Testis (tissue), 3 donors: Measurements from ENCODE around the gene REC8. TPM values are rescaled to one million over a fixed set of nuclear protein-coding genes. Genes with fewer than 3 reads are reported as not detected.

Experiments used
- DNase-seq: peaks from one replicate; pipeline ENCODE4 v3.0.0-alpha.2; 2019
- H3K27ac ChIP-seq, 2 donors: fragments of 200-600 bp; sonication (generic); one replicate each; pipeline ENCODE4 v1.5.1; 2019
- H3K27me3 ChIP-seq: fragments of 200-600 bp; sonication (generic); one replicate; pipeline ENCODE4 v1.5.1; 2019
- H3K36me3 ChIP-seq: fragments of 200-600 bp; sonication (generic); one replicate; pipeline ENCODE4 v1.5.1; 2017; ENCODE audit warnings: low read depth; ENCODE audit errors: missing control alignments
- H3K4me1 ChIP-seq: fragments of 200-600 bp; sonication (generic); one replicate; pipeline ENCODE4 v1.5.1; 2019
- H3K4me3 ChIP-seq, 2 donors: fragments of 200-600 bp; sonication (generic); one replicate each; pipeline ENCODE4 v1.5.1; 2017 to 2019
- H3K9me3 ChIP-seq: fragments of 200-600 bp; sonication (generic); one replicate; pipeline ENCODE4 v1.5.1; 2017
- POLR2A ChIP-seq: fragments of 450-650 bp; IDR thresholded peaks from one replicate; pipeline ENCODE4 v1.6.1; 2017; ENCODE audit warnings: antibody characterized with exemption, mild to moderate bottlenecking, moderate library complexity
- WGBS, 2 donors: methylation state at CpG; one replicate each; pipeline ENCODE4 v1.1.5; 2018; 5-methylcytosine and 5-hydroxymethylcytosine counted together
- intact Hi-C: fragments of 100-400 bp; cut with DNase I; formaldehyde crosslinking; loops from one replicate; pipeline ENCODE4 v1.15.1; 2023; ENCODE audit warnings: low total_unique reads
- polyA plus RNA-seq: library from polyadenylated mRNA; stranded (reverse); fragments of 350-450 nt; fragmentation: Illumina TruSeq; extraction: RNeasy Lipid Tissue Mini Kit (QIAGEN cat#74804); gene quantifications from one replicate; pipeline ENCODE4 v1.2.3, GENCODE V29; 2014; ENCODE audit warnings: low read depth, low replicate concordance; ENCODE audit not compliant: insufficient read depth
- total RNA-seq, 2 donors: library from RNA; depleted of rRNA; stranded (reverse); fragments of >200 nt; gene quantifications; one replicate each; pipeline ENCODE4 v1.2.3, GENCODE V29; 2016
- TF ChIP-seq, protein P1 (sequence below), 3 experiments: fragments of 450-650 bp in 2 of 3; fragments of 200-600 bp in 1 of 3; sonication (generic) in 1 of 3; IDR thresholded peaks; one replicate each; pipeline ENCODE4 v1.5.1; 2016 to 2019; ENCODE audit warnings: antibody characterized with exemption in 3 of 3, mild to moderate bottlenecking in 2 of 3, moderate library complexity in 1 of 3

Gene REC8
- total and polyA plus RNA-seq, 3 donors from 2014 or later, result 27.7 to 58.8 (median 55.9) TPM

- Histone ChIP-seq H3K9me3 (no peaks in the 10 kb centered on the region), H3K4me1 (peaks cover 13% of the 10 kb centered on the region), H3K4me3 (no peak overlapping the region), H3K27ac (peak overlapping the region in 1 of 2 donors; percentile 46), H3K27me3 (no peaks in the 10 kb centered on the region), H3K36me3 (no peaks in the 10 kb centered on the region)
- intact Hi-C loops, result no loop called here
- no peak for DNase-seq
- TF ChIP-seq, protein P1, sequence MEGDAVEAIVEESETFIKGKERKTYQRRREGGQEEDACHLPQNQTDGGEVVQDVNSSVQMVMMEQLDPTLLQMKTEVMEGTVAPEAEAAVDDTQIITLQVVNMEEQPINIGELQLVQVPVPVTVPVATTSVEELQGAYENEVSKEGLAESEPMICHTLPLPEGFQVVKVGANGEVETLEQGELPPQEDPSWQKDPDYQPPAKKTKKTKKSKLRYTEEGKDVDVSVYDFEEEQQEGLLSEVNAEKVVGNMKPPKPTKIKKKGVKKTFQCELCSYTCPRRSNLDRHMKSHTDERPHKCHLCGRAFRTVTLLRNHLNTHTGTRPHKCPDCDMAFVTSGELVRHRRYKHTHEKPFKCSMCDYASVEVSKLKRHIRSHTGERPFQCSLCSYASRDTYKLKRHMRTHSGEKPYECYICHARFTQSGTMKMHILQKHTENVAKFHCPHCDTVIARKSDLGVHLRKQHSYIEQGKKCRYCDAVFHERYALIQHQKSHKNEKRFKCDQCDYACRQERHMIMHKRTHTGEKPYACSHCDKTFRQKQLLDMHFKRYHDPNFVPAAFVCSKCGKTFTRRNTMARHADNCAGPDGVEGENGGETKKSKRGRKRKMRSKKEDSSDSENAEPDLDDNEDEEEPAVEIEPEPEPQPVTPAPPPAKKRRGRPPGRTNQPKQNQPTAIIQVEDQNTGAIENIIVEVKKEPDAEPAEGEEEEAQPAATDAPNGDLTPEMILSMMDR (IDR thresholded peaks at IDR 0.05), result no peak
- TF ChIP-seq POLR2A, result no peak
- WGBS, 2 donors, result 48 to 56% methylated on average over 5 to 7 of the region's 7 CpGs
Measured at GRCh38 chr14:24130717-24131548, 40.9 kb upstream of the REC8 start.

GRCh38 chr14:24131549-24131966 lies 40.3 kb upstream of the REC8 start:
- DNase-seq, result no peak
- Histone ChIP-seq H3K9me3 (no peaks in the 10 kb centered on the region), H3K27me3 (no peaks in the 10 kb centered on the region), H3K4me1 (peaks cover 14% of the 10 kb centered on the region), H3K27ac (peak overlapping the region in 1 of 2 donors; percentile 46), H3K36me3 (no peaks in the 10 kb centered on the region), H3K4me3 (no peak overlapping the region)
- TF ChIP-seq POLR2A, result no peak
- TF ChIP-seq, protein P1 (IDR thresholded peaks at IDR 0.05), result no peak
- 64 to 66% methylated on average over 15 of the region's 15 CpGs for WGBS, 2 donors
- intact Hi-C loops, result no loop called here

GRCh38 chr14:24132061-24132685 lies 39.7 kb upstream of the REC8 start:
- Histone ChIP-seq H3K4me1 (peaks cover 20% of the 10 kb centered on the region), H3K9me3 (no peaks in the 10 kb centered on the region), H3K27me3 (no peaks in the 10 kb centered on the region), H3K36me3 (no peaks in the 10 kb centered on the region), H3K4me3 (no peak overlapping the region), H3K27ac (no peak overlapping the region)
- 72 to 76% methylated on average over 22 to 24 of the region's 24 CpGs for WGBS, 2 donors
- no peak for TF ChIP-seq POLR2A
- TF ChIP-seq, protein P1 (IDR thresholded peaks at IDR 0.05), result no peak
- DNase-seq, result no peak
- intact Hi-C loops, result no loop called here

- no peak for TF ChIP-seq POLR2A
- TF ChIP-seq, protein P1 (IDR thresholded peaks at IDR 0.05), result no peak
- no peak for DNase-seq
Measured at GRCh38 chr14:24132976-24133375, 38.9 kb upstream of the REC8 start.

More at GRCh38 chr14:24132976-24133375, 38.9 kb upstream of the REC8 start:
- Histone ChIP-seq H3K9me3 (no peaks in the 10 kb centered on the region), H3K27me3 (no peaks in the 10 kb centered on the region), H3K4me3 (no peak overlapping the region), H3K27ac (no peak overlapping the region), H3K4me1 (peaks cover 21% of the 10 kb centered on the region), H3K36me3 (no peaks in the 10 kb centered on the region)
- intact Hi-C loops, result no loop called here
- WGBS, 2 donors, result 95% methylated on average over 2 of the region's 2 CpGs
